ENCODE results near the gene TRIM2. TPM values are rescaled to one million over a fixed set of nuclear protein-coding genes. Genes with fewer than 3 reads are reported as not detected.

Gene TRIM2
- total RNA-seq, 2 experiments from 2014 or later: 0.10 to 0.20 TPM

GRCh38 chr4:153346563-153346962, 142.3 kb downstream of the TRIM2 start:
- no peak overlapping the region for H3K4me3 Mint-ChIP-seq
- no peak for DNase-seq
- H3K4me1 Mint-ChIP-seq: peaks cover 44% of the 10 kb centered on the region
- H3K9me3 Mint-ChIP-seq: no peaks in the 10 kb centered on the region
- H3K36me3 Mint-ChIP-seq (ENCODE audit: low read depth): peaks cover 13% of the 10 kb centered on the region
- peaks cover 2% of the 10 kb centered on the region for H3K27me3 Mint-ChIP-seq
- no peak overlapping the region for H3K27ac Mint-ChIP-seq
- ChIA-PET POLR2A (interaction anchor here (1.3 to 2.7 kb wide), 9 partner anchors 9 to 403 kb away, joined by 3 to 20 read pairs (median 11); partner anchors contain the start of gene TMEM131L), CTCF (interaction anchor here (0.7 to 7.3 kb wide), 12 partner anchors 10 to 305 kb away, joined by 3 to 72 read pairs (median 10); partner anchors contain the start of gene TMEM131L)

- Mint-ChIP-seq H3K4me1 (peaks cover 39% of the 10 kb centered on the region), H3K9me3 (no peaks in the 10 kb centered on the region), H3K36me3 (ENCODE audit: low read depth) (peaks cover 14% of the 10 kb centered on the region), H3K27me3 (peaks cover 2% of the 10 kb centered on the region), H3K27ac (no peak overlapping the region), H3K4me3 (no peak overlapping the region)
- DNase-seq: no peak
- ChIA-PET POLR2A (interaction anchor here (1.6 to 2.7 kb wide), 4 partner anchors 17 to 226 kb away, joined by 5 to 20 read pairs (median 15); partner anchors contain the start of gene TMEM131L), CTCF (interaction anchor here (0.8 to 7.3 kb wide), 9 partner anchors 9 to 304 kb away, joined by 3 to 72 read pairs (median 20); no protein-coding TSS in a partner anchor)
Observed at GRCh38 chr4:153347117-153347516, 142.9 kb downstream of the TRIM2 start.

GRCh38 chr4:153348006-153348405, 143.8 kb downstream of the TRIM2 start:
- no peak for DNase-seq
- H3K27ac Mint-ChIP-seq: no peak overlapping the region
- no peaks in the 10 kb centered on the region for H3K9me3 Mint-ChIP-seq
- H3K4me3 Mint-ChIP-seq: no peak overlapping the region
- POLR2A ChIA-PET: interaction anchor here (0.6 kb wide), 1 partner anchor 12 kb away, joined by 3 read pairs; no protein-coding TSS in a partner anchor
- CTCF ChIA-PET: interaction anchor here (1.6 to 7.3 kb wide), 3 partner anchors 85 to 295 kb away, joined by 4 to 72 read pairs (median 5); no protein-coding TSS in a partner anchor
- H3K36me3 Mint-ChIP-seq (ENCODE audit: low read depth): peaks cover 21% of the 10 kb centered on the region
- peaks cover 38% of the 10 kb centered on the region for H3K4me1 Mint-ChIP-seq
- no peaks in the 10 kb centered on the region for H3K27me3 Mint-ChIP-seq

- POLR2A ChIA-PET: interaction anchor here (1.4 kb wide), 1 partner anchor 101 kb away, joined by 3 read pairs; no protein-coding TSS in a partner anchor
- no peaks in the 10 kb centered on the region for H3K9me3 Mint-ChIP-seq
- no peak overlapping the region for H3K27ac Mint-ChIP-seq
- no peaks in the 10 kb centered on the region for H3K27me3 Mint-ChIP-seq
- no peak for DNase-seq
- H3K36me3 Mint-ChIP-seq (ENCODE audit: low read depth): peaks cover 25% of the 10 kb centered on the region
- CTCF ChIA-PET: interaction anchor here (0.6 to 7.3 kb wide), 3 partner anchors 83 to 224 kb away, joined by 4 to 72 read pairs (median 4); no protein-coding TSS in a partner anchor
- no peak overlapping the region for H3K4me3 Mint-ChIP-seq
- H3K4me1 Mint-ChIP-seq: peaks cover 35% of the 10 kb centered on the region
Observed at GRCh38 chr4:153349206-153349805, 145.1 kb downstream of the TRIM2 start.

- POLR2A ChIA-PET: no interaction called here
- no peaks in the 10 kb centered on the region for H3K27me3 Mint-ChIP-seq
- no peak for DNase-seq
- no peaks in the 10 kb centered on the region for H3K9me3 Mint-ChIP-seq
- CTCF ChIA-PET: interaction anchor here (1.0 kb wide), 1 partner anchor 71 kb away, joined by 3 read pairs; no protein-coding TSS in a partner anchor
- peaks cover 6% of the 10 kb centered on the region for H3K4me1 Mint-ChIP-seq
- H3K36me3 Mint-ChIP-seq (ENCODE audit: low read depth): peaks cover 66% of the 10 kb centered on the region
- no peak overlapping the region for H3K4me3 Mint-ChIP-seq
- no peak overlapping the region for H3K27ac Mint-ChIP-seq
Observed at GRCh38 chr4:153362184-153362583, 157.9 kb downstream of the TRIM2 start.

- POLR2A ChIA-PET: interaction anchor here (1.5 kb wide), 1 partner anchor 18 kb away, joined by 5 read pairs; no protein-coding TSS in a partner anchor
- DNase-seq: no peak
- Mint-ChIP-seq H3K4me1 (peaks cover 2% of the 10 kb centered on the region), H3K9me3 (no peaks in the 10 kb centered on the region), H3K27ac (no peak overlapping the region), H3K4me3 (no peak overlapping the region), H3K27me3 (no peaks in the 10 kb centered on the region), H3K36me3 (ENCODE audit: low read depth) (peaks cover 70% of the 10 kb centered on the region)
- CTCF ChIA-PET: interaction anchor here (0.9 kb wide), 1 partner anchor 11 kb away, joined by 3 read pairs; no protein-coding TSS in a partner anchor
Observed at GRCh38 chr4:153364061-153364460, 159.8 kb downstream of the TRIM2 start.

GRCh38 chr4:153365003-153365402, 160.8 kb downstream of the TRIM2 start:
- peaks cover 70% of the 10 kb centered on the region for H3K36me3 Mint-ChIP-seq (ENCODE audit: low read depth)

GRCh38 chr4:153366486-153366885, 162.2 kb downstream of the TRIM2 start:
- no peak overlapping the region for H3K27ac Mint-ChIP-seq
- POLR2A ChIA-PET: no interaction called here
- no peak for DNase-seq
- H3K9me3 Mint-ChIP-seq: no peaks in the 10 kb centered on the region
- peaks cover 4% of the 10 kb centered on the region for H3K4me1 Mint-ChIP-seq
- no peaks in the 10 kb centered on the region for H3K27me3 Mint-ChIP-seq
- H3K36me3 Mint-ChIP-seq (ENCODE audit: low read depth): peaks cover 78% of the 10 kb centered on the region
- H3K4me3 Mint-ChIP-seq: no peak overlapping the region
- CTCF ChIA-PET: no interaction called here

More at GRCh38 chr4:153365003-153365402, 160.8 kb downstream of the TRIM2 start:
- Mint-ChIP-seq H3K4me1 (peaks cover 2% of the 10 kb centered on the region), H3K27ac (no peak overlapping the region), H3K27me3 (no peaks in the 10 kb centered on the region), H3K9me3 (no peaks in the 10 kb centered on the region), H3K4me3 (no peak overlapping the region)
- CTCF ChIA-PET: interaction anchor here (1.0 kb wide), 1 partner anchor 19 kb away, joined by 3 read pairs; no protein-coding TSS in a partner anchor
- DNase-seq: no peak
- POLR2A ChIA-PET: no interaction called here

- no peak overlapping the region for H3K4me3 Mint-ChIP-seq
- peaks cover 9% of the 10 kb centered on the region for H3K4me1 Mint-ChIP-seq
- no peak overlapping the region for H3K27ac Mint-ChIP-seq
- POLR2A ChIA-PET: no interaction called here
- DNase-seq: no peak
- no peaks in the 10 kb centered on the region for H3K27me3 Mint-ChIP-seq
- CTCF ChIA-PET: no interaction called here
- peaks cover 78% of the 10 kb centered on the region for H3K36me3 Mint-ChIP-seq (ENCODE audit: low read depth)
- peaks cover 3% of the 10 kb centered on the region for H3K9me3 Mint-ChIP-seq
Observed at GRCh38 chr4:153367092-153367491, 162.8 kb downstream of the TRIM2 start.

- DNase-seq: no peak
- no peaks in the 10 kb centered on the region for H3K27me3 Mint-ChIP-seq
- H3K27ac Mint-ChIP-seq: no peak overlapping the region
- H3K4me1 Mint-ChIP-seq: peaks cover 9% of the 10 kb centered on the region
- no peak overlapping the region for H3K4me3 Mint-ChIP-seq
- ChIA-PET CTCF (no interaction called here), POLR2A (no interaction called here)
- H3K36me3 Mint-ChIP-seq (ENCODE audit: low read depth): peaks cover 73% of the 10 kb centered on the region
- H3K9me3 Mint-ChIP-seq: peaks cover 5% of the 10 kb centered on the region
Observed at GRCh38 chr4:153369021-153369420, 164.8 kb downstream of the TRIM2 start.

GRCh38 chr4:153371701-153372234, 167.5 kb downstream of the TRIM2 start:
- Mint-ChIP-seq H3K36me3 (ENCODE audit: low read depth) (peaks cover 64% of the 10 kb centered on the region), H3K4me3 (no peak overlapping the region), H3K27me3 (no peaks in the 10 kb centered on the region), H3K4me1 (peaks cover 9% of the 10 kb centered on the region), H3K9me3 (peaks cover 5% of the 10 kb centered on the region), H3K27ac (no peak overlapping the region)
- CTCF ChIA-PET: no interaction called here
- DNase-seq: no peak
- POLR2A ChIA-PET: interaction anchor here (1.3 kb wide), 1 partner anchor 50 kb away, joined by 4 read pairs; no protein-coding TSS in a partner anchor

- CTCF ChIA-PET: no interaction called here
- Mint-ChIP-seq H3K27me3 (no peaks in the 10 kb centered on the region), H3K4me1 (peaks cover 7% of the 10 kb centered on the region), H3K4me3 (no peak overlapping the region), H3K27ac (no peak overlapping the region), H3K9me3 (peaks cover 5% of the 10 kb centered on the region), H3K36me3 (ENCODE audit: low read depth) (peaks cover 51% of the 10 kb centered on the region)
- DNase-seq: no peak
- POLR2A ChIA-PET: no interaction called here
Observed at GRCh38 chr4:153372967-153373562, 168.8 kb downstream of the TRIM2 start.

GRCh38 chr4:153374442-153374841, 170.2 kb downstream of the TRIM2 start:
- Mint-ChIP-seq H3K9me3 (peaks cover 5% of the 10 kb centered on the region), H3K4me1 (peaks cover 7% of the 10 kb centered on the region), H3K36me3 (ENCODE audit: low read depth) (peaks cover 37% of the 10 kb centered on the region), H3K4me3 (no peak overlapping the region), H3K27ac (no peak overlapping the region), H3K27me3 (no peaks in the 10 kb centered on the region)
- no peak for DNase-seq
- ChIA-PET CTCF (interaction anchor here (1.1 to 1.6 kb wide), 2 partner anchors 10 to 269 kb away, joined by 3 read pairs; no protein-coding TSS in a partner anchor), POLR2A (no interaction called here)

All from activated CD4-positive, alpha-beta memory T cell treated with anti-CD3 and anti-CD28 coated beads, Interleukin-2, amount 10 ng/mL, durations not matched to agents 7 days and 5 days (primary cell).